ENCODE measurements around the gene DCUN1D3.
"Not testable (repeated sequence)": the region's sequence is repeated elsewhere in the genome, so short reads cannot be mapped to it uniquely, and the experiment has no call there.

The DCUN1D3 gene

DNA sequence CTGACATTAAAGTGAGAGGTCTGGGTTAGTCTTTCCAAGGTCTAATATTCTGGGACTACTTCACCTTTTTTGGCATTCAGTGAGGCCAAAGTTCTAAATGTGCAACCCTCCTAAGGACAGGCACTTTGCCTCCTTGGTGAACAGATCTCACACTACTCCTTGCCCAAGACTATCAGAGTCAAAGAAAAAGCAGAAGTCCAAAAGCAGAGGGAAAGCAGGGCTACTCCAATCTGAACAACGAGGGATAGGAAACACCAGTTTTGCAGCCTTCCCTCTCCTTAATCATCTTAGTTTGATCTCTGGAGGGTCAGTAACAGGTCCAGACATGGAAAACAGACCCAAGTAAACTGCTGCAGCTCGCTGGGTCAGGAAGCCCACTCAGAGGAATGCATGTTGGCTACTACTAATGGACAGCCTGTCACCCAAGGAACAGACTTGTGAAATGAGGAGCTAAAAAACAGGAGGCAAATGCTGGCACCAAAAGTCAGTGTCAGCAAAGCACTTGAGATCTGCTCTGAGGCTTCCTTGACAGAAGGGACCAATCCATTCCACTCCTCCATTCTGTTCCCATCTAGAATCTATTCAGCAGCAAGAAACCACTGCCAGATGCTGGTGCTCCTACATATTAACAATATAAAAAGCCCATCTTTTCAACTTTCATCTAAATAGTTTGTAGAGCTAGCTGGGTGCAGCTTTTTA lies 29.9 kb downstream of the DCUN1D3 start:
- Histone ChIP-seq H3K4me1 (ENCODE audit: insufficient read depth, low read length) (peaks cover 63% of the 10 kb centered on the region), H3K4me3 (ENCODE audit: low read depth in 1 of 2, low read length in 2 of 2) (no peak overlapping the region), H3K9me3 (ENCODE audit: low read length) (no peaks in the 10 kb centered on the region), H3K9ac (ENCODE audit: low read length) (no peak overlapping the region), H3K36me3 (ENCODE audit: insufficient read depth, low read length) (no peaks in the 10 kb centered on the region), H3K27ac (ENCODE audit: low read depth, low read length) (peak overlapping the region; percentile 38), H3K27me3 (ENCODE audit: control insufficient read depth in 1 of 2, insufficient read depth in 2 of 2, low read length in 2 of 2) (no peaks in the 10 kb centered on the region)

DNA sequence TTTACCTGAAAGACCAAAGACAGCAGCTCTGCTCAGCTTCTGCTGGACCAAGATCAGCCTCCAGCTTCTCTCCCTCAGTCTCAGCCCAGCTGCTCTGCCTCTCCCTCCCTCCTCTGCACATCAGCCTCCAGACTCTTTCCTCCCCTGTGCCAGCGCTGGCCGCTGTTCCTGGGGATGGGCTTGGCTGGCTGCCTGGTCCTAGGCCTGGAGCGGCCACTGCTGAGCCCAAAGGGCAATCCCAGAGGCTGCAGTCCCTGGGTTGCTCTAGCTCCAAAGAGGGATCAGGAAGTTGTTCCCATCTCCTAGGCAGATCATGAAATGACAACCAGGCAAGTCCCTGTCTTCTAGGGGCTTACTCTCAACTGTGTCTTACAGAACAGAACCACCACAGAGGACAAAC lies 31.3 kb downstream of the DCUN1D3 start:
- Histone ChIP-seq H3K4me1 (ENCODE audit: insufficient read depth, low read length) (peaks cover 64% of the 10 kb centered on the region), H3K36me3 (ENCODE audit: insufficient read depth, low read length) (no peaks in the 10 kb centered on the region), H3K9me3 (ENCODE audit: low read length) (no peaks in the 10 kb centered on the region), H3K27ac (ENCODE audit: low read depth, low read length) (peak overlapping the region; percentile 22), H3K27me3 (ENCODE audit: control insufficient read depth in 1 of 2, insufficient read depth in 2 of 2, low read length in 2 of 2) (no peaks in the 10 kb centered on the region), H3K9ac (ENCODE audit: low read length) (no peak overlapping the region), H3K4me3 (ENCODE audit: low read depth in 1 of 2, low read length in 2 of 2) (no peak overlapping the region)

DNA sequence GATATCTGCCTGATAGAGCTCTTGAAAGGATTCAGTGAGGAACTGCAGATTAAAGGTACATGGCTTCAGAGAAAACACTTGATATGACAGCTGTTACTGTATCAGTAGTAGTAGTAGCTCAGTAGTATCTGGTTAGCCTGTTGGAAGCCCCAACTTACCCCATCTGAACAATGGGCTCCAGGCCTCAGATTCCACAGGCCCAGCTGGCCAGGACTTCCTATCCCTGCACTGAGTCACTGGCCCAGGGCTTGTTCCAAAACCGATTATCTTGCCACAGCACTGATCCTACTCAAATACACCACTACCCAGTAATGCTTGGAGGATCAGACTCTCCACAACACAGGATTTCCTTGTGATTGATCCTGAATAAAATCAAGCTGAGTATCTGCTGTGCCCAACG lies 32.6 kb downstream of the DCUN1D3 start:
- Histone ChIP-seq H3K27ac (ENCODE audit: low read depth, low read length) (peak overlapping the region; percentile 75), H3K4me1 (ENCODE audit: insufficient read depth, low read length) (peaks cover 64% of the 10 kb centered on the region), H3K9ac (ENCODE audit: low read length) (no peak overlapping the region), H3K36me3 (ENCODE audit: insufficient read depth, low read length) (peaks cover under 1% of the 10 kb centered on the region), H3K4me3 (ENCODE audit: low read depth in 1 of 2, low read length in 2 of 2) (no peak overlapping the region), H3K9me3 (ENCODE audit: low read length) (no peaks in the 10 kb centered on the region), H3K27me3 (ENCODE audit: control insufficient read depth in 1 of 2, insufficient read depth in 2 of 2, low read length in 2 of 2) (no peaks in the 10 kb centered on the region)

DNA sequence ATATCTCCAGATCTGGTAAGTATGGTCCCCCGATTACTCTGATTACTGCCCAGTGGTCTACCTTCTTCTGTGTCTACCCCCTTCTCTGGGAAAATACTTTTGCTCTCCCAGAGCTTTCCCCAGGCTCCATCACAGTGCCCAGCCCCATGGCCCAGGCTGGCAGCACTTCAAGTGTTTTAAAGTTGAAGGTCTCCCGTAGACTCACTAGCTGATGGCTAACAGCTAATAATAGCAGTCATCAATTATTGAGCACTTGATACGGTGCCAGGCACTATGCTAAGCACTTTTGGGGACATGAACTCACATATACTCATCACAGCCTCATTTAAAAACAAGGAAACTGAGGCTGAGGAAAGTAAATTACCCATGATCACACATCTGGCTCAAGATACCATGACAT lies 33.4 kb downstream of the DCUN1D3 start:
- H3K27me3 ChIP-seq (ENCODE audit: control insufficient read depth in 1 of 2, insufficient read depth in 2 of 2, low read length in 2 of 2): no peaks in the 10 kb centered on the region
- peak overlapping the region; percentile 75 for H3K27ac ChIP-seq (ENCODE audit: low read depth, low read length)
- no peak overlapping the region for H3K4me3 ChIP-seq (ENCODE audit: low read depth in 1 of 2, low read length in 2 of 2)
- no peaks in the 10 kb centered on the region for H3K9me3 ChIP-seq (ENCODE audit: low read length)
- H3K4me1 ChIP-seq (ENCODE audit: insufficient read depth, low read length): peaks cover 63% of the 10 kb centered on the region
- peaks cover 9% of the 10 kb centered on the region for H3K36me3 ChIP-seq (ENCODE audit: insufficient read depth, low read length)
- no peak overlapping the region for H3K9ac ChIP-seq (ENCODE audit: low read length)

DNA sequence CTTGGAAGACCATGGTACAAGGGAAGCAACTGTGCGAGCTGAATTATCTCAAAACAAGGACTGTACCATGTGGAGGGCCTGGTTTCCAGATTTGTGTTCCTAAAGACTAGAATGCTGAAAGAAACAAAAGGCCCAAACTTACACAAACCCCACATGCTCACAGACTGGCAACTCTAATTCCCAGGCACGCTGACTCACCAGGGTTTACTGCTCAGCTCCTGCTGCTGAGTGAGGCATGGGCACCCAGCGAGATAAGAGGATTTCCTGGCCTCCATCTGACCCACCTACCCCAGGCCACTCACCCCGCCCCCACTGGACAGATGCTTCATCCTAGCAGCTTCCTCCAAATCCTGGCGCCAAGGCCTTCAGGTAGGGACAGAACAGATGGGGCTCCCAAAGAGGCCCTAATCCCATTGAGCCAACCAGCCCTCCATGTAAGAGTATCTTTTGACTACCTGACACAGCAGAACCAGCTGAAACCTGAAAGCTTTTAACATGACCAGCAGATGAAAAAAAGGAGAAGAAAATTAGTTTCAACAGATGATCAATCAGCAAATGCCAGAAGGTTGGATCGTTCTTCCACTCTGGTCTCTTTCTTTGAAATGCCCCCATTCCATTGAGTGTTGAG lies 33.9 kb downstream of the DCUN1D3 start:
- Histone ChIP-seq H3K36me3 (ENCODE audit: insufficient read depth, low read length) (peaks cover 11% of the 10 kb centered on the region), H3K27me3 (ENCODE audit: control insufficient read depth in 1 of 2, insufficient read depth in 2 of 2, low read length in 2 of 2) (no peaks in the 10 kb centered on the region), H3K9me3 (ENCODE audit: low read length) (no peaks in the 10 kb centered on the region), H3K27ac (ENCODE audit: low read depth, low read length) (peak overlapping the region; percentile 75), H3K4me1 (ENCODE audit: insufficient read depth, low read length) (peaks cover 58% of the 10 kb centered on the region), H3K9ac (ENCODE audit: low read length) (no peak overlapping the region), H3K4me3 (ENCODE audit: low read depth in 1 of 2, low read length in 2 of 2) (no peak overlapping the region)

DNA sequence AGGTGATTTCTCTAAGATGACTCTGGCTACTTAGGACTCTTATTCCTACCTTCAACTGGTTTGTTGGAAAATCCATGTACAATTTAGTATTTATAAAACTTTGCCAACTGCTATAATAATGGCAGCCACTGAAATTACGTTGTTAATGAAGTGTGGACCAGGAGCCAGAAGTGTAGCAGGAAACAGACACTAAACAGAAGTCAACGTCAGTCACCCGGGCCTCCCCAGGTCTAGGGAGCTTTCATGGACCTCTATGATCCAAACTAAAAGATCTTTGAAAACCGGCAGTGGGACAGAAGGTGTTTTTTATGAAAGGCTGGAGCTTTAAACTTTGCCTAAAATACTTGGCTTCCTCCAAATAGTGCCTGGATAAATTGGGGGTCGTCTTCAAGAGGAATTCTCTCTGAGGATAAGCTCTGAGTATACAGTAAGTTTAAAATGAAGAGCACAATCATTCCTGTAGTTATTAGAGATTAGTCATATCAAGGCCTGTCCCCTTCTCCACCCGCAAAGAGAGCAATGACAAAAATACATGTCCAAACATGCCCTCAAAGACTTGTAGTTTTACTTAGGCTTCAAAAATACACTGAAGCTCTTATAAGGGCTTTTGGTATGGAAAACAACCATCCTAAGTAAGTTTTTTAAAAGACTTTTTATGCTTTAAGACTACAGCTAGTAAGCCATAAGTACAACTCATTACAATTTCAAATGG lies 34.6 kb downstream of the DCUN1D3 start:
- Histone ChIP-seq H3K36me3 (ENCODE audit: insufficient read depth, low read length) (peaks cover 11% of the 10 kb centered on the region), H3K27ac (ENCODE audit: low read depth, low read length) (peak overlapping the region; percentile 75), H3K27me3 (ENCODE audit: control insufficient read depth in 1 of 2, insufficient read depth in 2 of 2, low read length in 2 of 2) (no peaks in the 10 kb centered on the region), H3K9me3 (ENCODE audit: low read length) (no peaks in the 10 kb centered on the region), H3K4me1 (ENCODE audit: insufficient read depth, low read length) (peaks cover 51% of the 10 kb centered on the region), H3K9ac (ENCODE audit: low read length) (no peak overlapping the region), H3K4me3 (ENCODE audit: low read depth in 1 of 2, low read length in 2 of 2) (no peak overlapping the region)

DNA sequence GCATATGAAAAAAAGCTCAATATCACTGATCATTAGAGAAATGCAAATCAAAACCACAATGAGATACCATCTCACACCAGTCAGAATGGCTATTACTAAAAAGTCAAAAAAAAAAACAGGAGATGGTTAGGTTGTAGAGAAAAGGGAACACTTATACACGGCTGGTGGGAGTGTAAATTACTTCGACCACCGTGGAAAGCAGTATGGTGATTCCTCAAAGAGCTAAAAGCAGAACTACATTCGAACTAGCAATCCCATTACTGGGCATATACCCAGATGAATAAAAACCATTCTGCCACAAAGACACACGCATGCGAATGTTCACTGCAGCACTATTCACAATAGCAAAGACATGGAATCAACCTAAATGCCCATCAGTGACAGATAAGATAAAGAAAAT lies 35.8 kb downstream of the DCUN1D3 start:
- Histone ChIP-seq H3K36me3 (ENCODE audit: insufficient read depth, low read length) (peaks cover 22% of the 10 kb centered on the region), H3K4me1 (ENCODE audit: insufficient read depth, low read length) (peaks cover 45% of the 10 kb centered on the region)
- H3K4me3 ChIP-seq (ENCODE audit: low read depth in 1 of 2, low read length in 2 of 2); H3K27ac ChIP-seq (ENCODE audit: low read depth, low read length); H3K27me3 ChIP-seq (ENCODE audit: control insufficient read depth in 1 of 2, insufficient read depth in 2 of 2, low read length in 2 of 2); H3K9me3 ChIP-seq (ENCODE audit: low read length); H3K9ac ChIP-seq (ENCODE audit: low read length): not testable (repeated sequence)

DNA sequence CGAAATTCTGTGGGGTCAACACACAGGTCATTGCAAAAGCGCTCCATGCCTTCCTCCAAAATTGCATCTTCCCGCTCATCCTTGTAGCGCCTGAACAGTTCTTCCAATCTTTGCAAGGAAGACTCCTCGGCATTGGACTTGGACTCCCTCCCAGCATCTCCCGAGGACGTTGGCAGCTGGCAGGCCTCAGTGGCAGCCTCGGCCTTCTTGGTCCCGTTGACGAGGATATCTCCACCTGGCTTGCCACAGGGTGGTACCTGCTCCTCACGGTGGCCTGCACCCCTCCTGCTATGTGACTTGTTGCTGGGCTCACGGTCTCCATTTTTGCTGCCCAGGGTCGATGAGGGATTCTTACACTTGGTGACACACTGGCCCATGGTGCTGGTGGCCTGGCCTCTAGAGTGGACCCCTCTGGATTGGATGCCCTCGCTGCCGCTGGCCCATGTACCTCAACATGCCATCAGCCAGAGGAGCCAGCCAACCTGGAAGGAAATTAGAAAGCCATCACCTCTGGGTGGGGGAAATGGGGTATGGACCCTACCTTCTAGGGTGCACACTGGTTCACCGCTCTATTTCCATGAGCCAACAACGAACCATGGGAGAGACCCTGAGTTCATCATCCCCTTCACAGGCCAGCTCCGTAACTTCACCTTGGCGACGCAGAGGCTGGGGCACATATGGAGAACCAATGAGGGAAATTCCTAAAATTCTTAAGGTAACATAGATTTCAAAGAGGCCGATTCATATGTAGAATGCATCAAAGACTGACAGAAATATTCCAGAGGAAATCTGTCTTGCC lies 37.8 kb downstream of the DCUN1D3 start:
- no peaks in the 10 kb centered on the region for H3K27me3 ChIP-seq (ENCODE audit: control insufficient read depth in 1 of 2, insufficient read depth in 2 of 2, low read length in 2 of 2)
- H3K4me3 ChIP-seq (ENCODE audit: low read depth in 1 of 2, low read length in 2 of 2): no peak overlapping the region
- peaks cover 26% of the 10 kb centered on the region for H3K36me3 ChIP-seq (ENCODE audit: insufficient read depth, low read length)
- H3K9ac ChIP-seq (ENCODE audit: low read length): no peak overlapping the region
- H3K4me1 ChIP-seq (ENCODE audit: insufficient read depth, low read length): peaks cover 25% of the 10 kb centered on the region
- no peaks in the 10 kb centered on the region for H3K9me3 ChIP-seq (ENCODE audit: low read length)
- H3K27ac ChIP-seq (ENCODE audit: low read depth, low read length): no peak overlapping the region

DNA sequence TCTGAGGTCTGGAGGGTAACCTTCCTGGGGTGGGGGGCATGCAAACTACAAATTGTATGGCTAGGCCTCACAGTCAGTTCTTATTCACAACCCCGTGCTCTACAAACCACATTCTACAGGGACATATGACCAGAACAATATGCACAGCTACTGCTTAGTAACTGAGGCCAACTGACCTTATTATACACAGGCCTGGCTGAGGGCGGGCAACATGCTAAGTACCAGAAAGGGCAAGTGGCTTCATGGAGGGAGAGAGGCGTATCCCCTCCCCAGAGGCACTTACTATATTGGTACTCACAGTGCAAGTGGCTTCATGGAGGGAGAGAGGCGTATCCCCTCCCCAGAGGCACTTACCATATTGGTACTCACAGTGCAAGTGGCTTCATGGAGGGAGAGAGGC lies 39.2 kb downstream of the DCUN1D3 start:
- peaks cover 11% of the 10 kb centered on the region for H3K4me1 ChIP-seq (ENCODE audit: insufficient read depth, low read length)
- H3K4me3 ChIP-seq (ENCODE audit: low read depth in 1 of 2, low read length in 2 of 2); H3K27ac ChIP-seq (ENCODE audit: low read depth, low read length); H3K9me3 ChIP-seq (ENCODE audit: low read length); H3K27me3 ChIP-seq (ENCODE audit: control insufficient read depth in 1 of 2, insufficient read depth in 2 of 2, low read length in 2 of 2); H3K9ac ChIP-seq (ENCODE audit: low read length): not testable (repeated sequence)
- H3K36me3 ChIP-seq (ENCODE audit: insufficient read depth, low read length): peaks cover 30% of the 10 kb centered on the region

DNA sequence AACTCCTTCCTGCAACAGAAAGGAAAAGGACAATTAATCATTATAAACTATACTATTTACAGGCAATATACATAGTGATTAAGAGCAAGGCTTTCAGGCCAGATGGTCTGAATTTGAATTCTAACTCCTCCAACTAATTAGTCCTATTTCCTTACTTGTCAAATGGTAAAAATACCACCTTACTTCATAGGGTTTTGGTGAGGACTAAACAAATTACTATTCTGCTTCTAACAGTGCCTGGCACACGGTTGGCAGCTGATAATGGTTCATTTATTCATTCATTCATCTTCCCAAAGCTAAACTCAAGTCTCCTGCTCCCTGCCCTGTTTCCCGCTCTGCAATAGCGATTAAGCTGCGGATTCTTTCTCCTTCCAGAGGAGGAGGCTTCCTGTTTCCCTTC lies 39.8 kb downstream of the DCUN1D3 start:
- Histone ChIP-seq H3K27ac (ENCODE audit: low read depth, low read length) (no peak overlapping the region), H3K9me3 (ENCODE audit: low read length) (no peaks in the 10 kb centered on the region), H3K9ac (ENCODE audit: low read length) (no peak overlapping the region), H3K27me3 (ENCODE audit: control insufficient read depth in 1 of 2, insufficient read depth in 2 of 2, low read length in 2 of 2) (no peaks in the 10 kb centered on the region), H3K4me1 (ENCODE audit: insufficient read depth, low read length) (peaks cover 5% of the 10 kb centered on the region), H3K36me3 (ENCODE audit: insufficient read depth, low read length) (peaks cover 37% of the 10 kb centered on the region), H3K4me3 (ENCODE audit: low read depth in 1 of 2, low read length in 2 of 2) (no peak overlapping the region)

DNA sequence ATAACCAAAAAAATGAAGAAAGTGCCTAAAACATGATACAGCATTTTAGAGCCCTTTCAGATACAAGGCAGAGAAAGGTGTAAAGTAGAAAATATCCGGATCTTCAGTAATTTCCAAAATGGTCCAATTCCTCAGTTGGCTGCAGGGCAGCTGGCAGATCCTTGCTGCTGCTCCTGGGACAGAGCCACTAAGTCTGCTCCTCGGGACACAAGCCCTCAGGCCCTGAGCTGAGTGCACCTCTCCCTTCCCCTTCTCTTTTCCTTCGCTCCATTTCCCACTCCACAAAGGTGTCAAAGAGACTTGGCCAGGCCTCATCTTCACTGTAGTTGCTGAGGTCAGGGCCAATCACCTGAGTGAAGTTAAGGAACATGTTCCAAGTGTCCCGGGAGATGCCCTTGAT lies 40.5 kb downstream of the DCUN1D3 start:
- Histone ChIP-seq H3K36me3 (ENCODE audit: insufficient read depth, low read length) (peaks cover 41% of the 10 kb centered on the region), H3K27ac (ENCODE audit: low read depth, low read length) (no peak overlapping the region), H3K9ac (ENCODE audit: low read length) (no peak overlapping the region), H3K4me1 (ENCODE audit: insufficient read depth, low read length) (peaks cover 3% of the 10 kb centered on the region), H3K27me3 (ENCODE audit: control insufficient read depth in 1 of 2, insufficient read depth in 2 of 2, low read length in 2 of 2) (no peaks in the 10 kb centered on the region), H3K4me3 (ENCODE audit: low read depth in 1 of 2, low read length in 2 of 2) (no peak overlapping the region), H3K9me3 (ENCODE audit: low read length) (no peaks in the 10 kb centered on the region)
